ENCODE results near the gene SYNE3. TPM values are rescaled to one million over a fixed set of nuclear protein-coding genes. Genes with fewer than 3 reads are reported as not detected.

Gene SYNE3
- total RNA-seq, 2 experiments from 2014 or later, result 65.8 to 81.6 TPM

DNA sequence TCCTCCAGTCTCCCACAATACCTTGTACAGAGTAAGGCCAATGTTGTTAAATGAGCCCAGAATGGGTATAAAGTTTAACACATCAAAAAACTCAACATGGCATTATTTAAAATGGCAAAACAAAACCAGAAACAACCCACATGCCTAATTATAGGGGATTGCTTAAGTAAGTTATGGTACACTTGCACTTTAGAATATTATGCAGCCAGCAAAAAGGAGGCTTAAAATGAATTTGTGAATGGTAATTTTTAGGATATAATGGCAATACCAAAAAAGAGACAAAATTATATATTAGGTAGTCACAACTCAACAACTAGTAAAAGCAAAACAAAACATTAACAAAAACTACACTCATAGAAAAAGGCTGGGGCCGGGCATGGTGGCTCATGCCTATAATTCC, 39.7 kb downstream of the SYNE3 start:
- ATAC-seq (no peak), DNase-seq (no peak)
- Mint-ChIP-seq H3K4me3 (no peak overlapping the region), H3K4me1 (peaks cover 32% of the 10 kb centered on the region), H3K36me3 (peaks cover 44% of the 10 kb centered on the region), H3K27ac (peak overlapping the region; percentile 28), H3K9me3 (ENCODE audit: low read depth) (no peaks in the 10 kb centered on the region), H3K27me3 (no peaks in the 10 kb centered on the region)
- CTCF ChIA-PET, result no interaction called here

DNA sequence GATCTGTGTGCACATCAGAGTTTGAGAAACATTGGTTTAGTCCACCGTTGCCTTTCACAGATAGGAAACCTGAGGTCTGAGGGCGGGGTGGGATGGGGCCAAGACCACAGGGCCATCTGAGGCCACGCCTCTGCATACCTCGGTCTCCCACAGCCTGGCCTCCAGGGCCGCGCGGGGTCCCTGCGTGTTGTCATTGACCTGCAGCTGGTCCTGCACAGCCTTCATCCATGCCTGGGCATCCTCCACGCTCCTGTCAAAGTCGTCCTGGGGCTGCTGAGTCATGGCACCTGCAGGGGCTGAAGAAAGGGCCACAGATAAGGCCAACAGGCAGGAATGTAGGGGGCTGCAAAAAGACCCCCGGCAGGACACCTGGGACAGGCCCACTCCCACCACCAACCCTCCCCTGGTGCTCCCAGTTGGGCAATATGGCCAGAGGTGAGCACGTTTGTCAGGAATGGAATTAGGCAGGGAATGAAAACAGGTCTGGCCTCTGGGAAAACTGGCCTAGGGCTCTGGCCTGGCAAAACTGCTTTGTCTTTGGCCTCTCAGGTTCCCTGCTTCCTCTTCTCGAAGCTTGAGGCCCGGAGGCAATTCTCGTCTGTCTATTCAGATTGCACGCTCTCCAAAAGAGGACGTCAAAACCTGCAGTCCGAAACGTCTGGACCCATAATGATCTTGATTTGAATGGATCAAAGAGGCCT, 40.8 kb downstream of the SYNE3 start:
- H3K4me3 Mint-ChIP-seq, result no peak overlapping the region
- peaks cover 24% of the 10 kb centered on the region for H3K4me1 Mint-ChIP-seq
- no peaks in the 10 kb centered on the region for H3K27me3 Mint-ChIP-seq
- no peak overlapping the region for H3K27ac Mint-ChIP-seq
- no peak for ATAC-seq
- CTCF ChIA-PET, result no interaction called here
- DNase-seq, result no peak
- no peaks in the 10 kb centered on the region for H3K9me3 Mint-ChIP-seq (ENCODE audit: low read depth)
- peaks cover 51% of the 10 kb centered on the region for H3K36me3 Mint-ChIP-seq

DNA sequence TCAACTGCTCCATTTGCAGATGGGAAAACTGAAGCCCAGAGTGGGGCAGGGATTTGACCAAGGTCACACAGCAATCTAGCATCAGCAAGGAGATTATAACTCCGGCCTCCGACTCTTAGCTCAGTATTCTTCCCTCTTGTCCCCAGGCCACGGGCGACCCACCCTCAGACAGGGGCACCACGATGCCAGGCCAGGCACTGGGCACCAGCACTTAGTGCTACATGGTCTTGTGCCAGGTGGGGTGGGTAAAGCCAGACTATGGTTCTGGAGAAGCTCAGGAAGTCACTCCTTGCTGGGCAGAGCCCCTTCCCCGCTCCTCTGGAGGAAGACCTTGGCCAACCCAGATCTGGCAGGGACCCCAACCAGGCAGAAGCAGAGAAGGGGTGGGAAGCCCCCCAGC, 41.5 kb downstream of the SYNE3 start:
- peaks cover 51% of the 10 kb centered on the region for H3K36me3 Mint-ChIP-seq

DNA sequence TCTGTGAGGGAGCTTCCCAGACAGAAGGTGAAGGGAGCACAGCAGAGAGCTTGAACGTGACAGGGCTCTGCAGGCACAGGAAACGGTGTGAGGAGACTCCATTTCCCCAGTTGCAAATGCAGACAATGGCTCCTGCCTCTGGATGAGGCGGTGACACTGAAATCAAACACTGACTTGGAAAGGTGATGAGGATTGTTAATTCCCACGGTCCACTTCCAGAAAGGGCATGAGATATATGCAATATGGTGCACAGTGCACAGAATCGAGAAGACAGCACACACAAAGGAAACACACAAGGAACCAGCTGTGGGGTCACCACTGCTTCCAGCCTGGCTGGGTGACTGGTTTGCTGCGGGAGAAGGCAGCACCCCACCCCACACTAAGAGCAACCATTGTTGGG, 42.0 kb downstream of the SYNE3 start:
- Mint-ChIP-seq H3K4me1 (peaks cover 16% of the 10 kb centered on the region), H3K27ac (no peak overlapping the region), H3K36me3 (peaks cover 51% of the 10 kb centered on the region), H3K4me3 (no peak overlapping the region), H3K27me3 (no peaks in the 10 kb centered on the region), H3K9me3 (ENCODE audit: low read depth) (no peaks in the 10 kb centered on the region)
- CTCF ChIA-PET, result interaction anchor here (1.0 kb wide), 1 partner anchor 34 kb away, joined by 3 read pairs; no protein-coding TSS in a partner anchor
- ATAC-seq, result no peak
- no peak for DNase-seq

More for the DNA sequence above, 41.5 kb downstream of the SYNE3 start:
- H3K4me3 Mint-ChIP-seq, result no peak overlapping the region
- CTCF ChIA-PET, result interaction anchor here (1.0 kb wide), 1 partner anchor 34 kb away, joined by 3 read pairs; no protein-coding TSS in a partner anchor
- H3K9me3 Mint-ChIP-seq (ENCODE audit: low read depth), result no peaks in the 10 kb centered on the region
- no peaks in the 10 kb centered on the region for H3K27me3 Mint-ChIP-seq
- no peak overlapping the region for H3K27ac Mint-ChIP-seq
- ATAC-seq, result no peak
- peaks cover 18% of the 10 kb centered on the region for H3K4me1 Mint-ChIP-seq
- DNase-seq, result no peak

DNA sequence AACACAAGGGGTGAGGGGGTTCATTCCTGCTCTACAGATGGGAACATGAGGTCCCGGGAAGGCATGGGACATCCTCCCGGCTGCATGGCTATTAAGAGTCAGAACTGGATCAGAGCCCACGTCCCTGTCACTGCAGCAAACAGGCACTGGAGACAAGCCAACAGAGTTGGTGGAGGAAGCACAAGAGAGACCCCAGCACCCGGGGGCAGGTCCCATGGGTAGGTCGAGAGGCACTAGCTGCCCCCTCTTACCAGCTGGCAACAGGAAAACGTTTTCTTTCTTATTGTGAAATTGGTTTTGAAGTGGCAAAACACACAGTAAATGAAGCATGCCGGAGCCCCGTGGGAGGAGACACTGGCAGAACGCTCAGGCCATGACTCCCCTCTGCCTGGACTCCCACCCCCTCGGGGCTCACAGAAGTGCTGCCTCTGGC, 43.6 kb downstream of the SYNE3 start:
- no peaks in the 10 kb centered on the region for H3K9me3 Mint-ChIP-seq (ENCODE audit: low read depth)
- no peaks in the 10 kb centered on the region for H3K27me3 Mint-ChIP-seq
- no peak overlapping the region for H3K4me3 Mint-ChIP-seq
- peak overlapping the region; percentile 15 for H3K27ac Mint-ChIP-seq
- CTCF ChIA-PET, result interaction anchor here (1.0 to 1.6 kb wide), 2 partner anchors 30 to 43 kb away, joined by 3 read pairs; no protein-coding TSS in a partner anchor
- H3K36me3 Mint-ChIP-seq, result peaks cover 52% of the 10 kb centered on the region
- peaks cover 16% of the 10 kb centered on the region for H3K4me1 Mint-ChIP-seq
- no peak for ATAC-seq
- no peak for DNase-seq

DNA sequence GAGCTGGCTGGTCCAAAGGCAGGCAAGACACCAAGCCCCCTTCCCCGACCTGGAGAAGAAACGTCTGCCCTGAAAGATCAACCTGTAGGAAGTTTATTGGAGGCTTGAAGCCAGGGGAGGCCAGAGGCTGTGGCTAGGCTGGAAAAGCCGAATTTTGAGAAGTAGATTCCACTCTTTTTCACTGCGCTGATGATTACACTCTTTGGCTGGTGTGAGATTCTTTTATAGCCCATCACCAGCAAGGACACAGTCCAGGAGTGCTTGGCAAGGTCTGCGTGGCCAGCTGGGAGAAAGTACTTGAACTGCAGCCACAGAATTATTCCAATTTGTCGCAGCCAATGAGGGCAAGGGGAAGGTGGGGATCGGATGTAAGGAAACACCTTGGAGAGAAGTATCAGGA, 45.0 kb downstream of the SYNE3 start:
- DNase-seq, result no peak
- H3K4me3 Mint-ChIP-seq, result no peak overlapping the region
- CTCF ChIA-PET, result interaction anchor here (1.6 kb wide), 1 partner anchor 29 kb away, joined by 3 read pairs; no protein-coding TSS in a partner anchor
- no peaks in the 10 kb centered on the region for H3K9me3 Mint-ChIP-seq (ENCODE audit: low read depth)
- H3K27ac Mint-ChIP-seq, result no peak overlapping the region
- no peak for ATAC-seq
- H3K27me3 Mint-ChIP-seq, result no peaks in the 10 kb centered on the region
- peaks cover 53% of the 10 kb centered on the region for H3K36me3 Mint-ChIP-seq
- peaks cover 14% of the 10 kb centered on the region for H3K4me1 Mint-ChIP-seq

DNA sequence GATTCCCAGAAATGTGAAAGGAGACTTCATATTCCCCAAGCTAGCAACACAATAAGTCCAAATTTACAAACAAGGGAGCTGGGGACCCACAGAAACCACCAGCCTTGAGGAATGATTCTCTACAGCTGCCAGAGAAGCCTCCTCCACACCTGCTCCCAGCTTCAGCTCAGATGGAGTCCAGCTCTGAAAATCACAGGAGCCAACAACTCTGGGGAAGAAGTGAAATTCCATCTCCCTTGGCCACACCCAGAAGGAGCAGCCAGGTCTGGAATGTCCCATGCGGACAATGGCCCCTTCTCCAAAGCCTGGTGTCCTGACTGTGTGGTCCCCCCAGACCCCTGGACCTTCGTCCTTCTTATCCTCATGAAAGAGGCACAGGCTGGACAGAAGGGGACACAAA, 45.4 kb downstream of the SYNE3 start:
- H3K9me3 Mint-ChIP-seq (ENCODE audit: low read depth), result no peaks in the 10 kb centered on the region
- H3K4me3 Mint-ChIP-seq, result no peak overlapping the region
- H3K27me3 Mint-ChIP-seq, result no peaks in the 10 kb centered on the region
- ATAC-seq, result no peak
- no peak for DNase-seq
- H3K27ac Mint-ChIP-seq, result no peak overlapping the region
- H3K4me1 Mint-ChIP-seq, result peaks cover 10% of the 10 kb centered on the region
- H3K36me3 Mint-ChIP-seq, result peaks cover 50% of the 10 kb centered on the region
- CTCF ChIA-PET, result no interaction called here

- H3K4me1 Mint-ChIP-seq, result peaks cover 22% of the 10 kb centered on the region
Observed at GRCh38 chr14:95469134-95469481, 47.3 kb downstream of the SYNE3 start.

DNA sequence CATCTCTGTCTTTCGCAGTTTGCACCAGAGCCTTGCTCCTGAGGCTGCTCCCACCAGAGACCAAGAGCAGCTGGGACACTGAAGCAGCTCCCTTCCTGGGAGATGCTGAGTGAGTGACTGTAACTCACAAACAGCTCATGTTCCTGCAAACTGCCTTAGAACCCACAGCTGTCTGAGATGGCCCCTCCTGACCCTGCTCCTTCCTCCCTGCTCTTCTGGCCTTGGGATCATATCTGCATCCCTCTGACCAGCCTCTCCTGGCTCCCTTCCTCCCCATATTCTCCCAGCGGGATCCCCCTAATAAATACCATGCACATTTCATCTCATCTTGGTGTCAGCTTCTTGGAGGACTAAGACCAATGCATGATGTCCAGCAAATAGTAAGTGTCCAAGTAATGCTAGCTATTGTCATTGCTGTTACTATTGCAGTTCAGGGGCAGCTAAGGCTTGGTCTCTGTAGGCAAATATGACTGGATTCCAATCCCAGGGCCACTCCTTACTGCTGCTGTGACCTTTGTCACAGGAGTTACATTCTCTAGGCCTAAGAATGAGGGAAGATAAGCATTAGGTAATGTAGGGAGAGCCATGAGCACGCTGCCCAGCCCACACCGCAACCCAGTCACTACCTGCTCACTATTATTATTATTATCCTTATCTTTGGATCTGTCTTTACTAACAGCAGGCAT, 47.9 kb downstream of the SYNE3 start:
- Mint-ChIP-seq H3K4me3 (no peak overlapping the region), H3K9me3 (ENCODE audit: low read depth) (no peaks in the 10 kb centered on the region), H3K4me1 (peaks cover 26% of the 10 kb centered on the region), H3K27ac (no peak overlapping the region), H3K36me3 (peaks cover 51% of the 10 kb centered on the region), H3K27me3 (no peaks in the 10 kb centered on the region)
- DNase-seq (no peak), ATAC-seq (no peak)
- CTCF ChIA-PET, result interaction anchor here (2.5 kb wide), 1 partner anchor 25 kb away, joined by 9 read pairs; no protein-coding TSS in a partner anchor

More at GRCh38 chr14:95469134-95469481, 47.3 kb downstream of the SYNE3 start:
- CTCF ChIA-PET, result no interaction called here
- DNase-seq (no peak), ATAC-seq (no peak)
- Mint-ChIP-seq H3K27me3 (no peaks in the 10 kb centered on the region), H3K4me3 (no peak overlapping the region), H3K36me3 (peaks cover 55% of the 10 kb centered on the region), H3K9me3 (ENCODE audit: low read depth) (no peaks in the 10 kb centered on the region), H3K27ac (no peak overlapping the region)

GRCh38 chr14:95467657-95468056, 48.8 kb downstream of the SYNE3 start:
- DNase-seq (no peak), ATAC-seq (no peak)
- CTCF ChIA-PET, result interaction anchor here (2.5 kb wide), 1 partner anchor 24 kb away, joined by 9 read pairs; no protein-coding TSS in a partner anchor
- no peaks in the 10 kb centered on the region for H3K9me3 Mint-ChIP-seq (ENCODE audit: low read depth)
- H3K27ac Mint-ChIP-seq, result peak overlapping the region; percentile 4
- H3K27me3 Mint-ChIP-seq, result no peaks in the 10 kb centered on the region
- H3K36me3 Mint-ChIP-seq, result peaks cover 47% of the 10 kb centered on the region
- H3K4me1 Mint-ChIP-seq, result peaks cover 33% of the 10 kb centered on the region
- no peak overlapping the region for H3K4me3 Mint-ChIP-seq

DNA sequence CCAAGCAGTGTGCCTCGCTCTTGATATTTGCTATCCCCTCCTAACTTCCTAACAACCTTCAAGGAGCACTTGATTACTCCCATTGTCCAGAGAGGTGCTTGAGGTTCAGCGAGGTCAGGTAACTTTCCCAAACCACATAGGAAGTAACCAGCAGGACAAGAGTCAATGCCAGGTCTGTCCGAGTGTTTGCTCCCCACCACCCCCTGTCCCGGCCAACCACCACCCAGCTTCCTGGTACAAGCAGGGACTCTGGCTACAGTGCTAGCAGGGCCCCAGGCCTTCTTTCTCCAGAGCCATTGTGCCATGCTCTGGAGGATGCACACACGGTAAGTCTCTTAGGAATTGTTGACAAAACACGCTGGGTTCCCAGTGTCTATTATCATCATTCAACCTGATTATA, 49.2 kb downstream of the SYNE3 start:
- Mint-ChIP-seq H3K36me3 (peaks cover 47% of the 10 kb centered on the region), H3K27me3 (no peaks in the 10 kb centered on the region), H3K4me1 (peaks cover 35% of the 10 kb centered on the region), H3K4me3 (no peak overlapping the region), H3K27ac (no peak overlapping the region), H3K9me3 (ENCODE audit: low read depth) (no peaks in the 10 kb centered on the region)
- DNase-seq, result no peak
- no peak for ATAC-seq
- CTCF ChIA-PET, result interaction anchor here (1.6 to 2.5 kb wide), 2 partner anchors 13 to 24 kb away, joined by 5 to 9 read pairs; no protein-coding TSS in a partner anchor
